ENCODE measurements around the gene RUSF1. TPM values are rescaled to one million over a fixed set of nuclear protein-coding genes. Genes with fewer than 3 reads are reported as not detected.

RUSF1 gene
- total RNA-seq, 1 experiment from 2014 or later: 59.3 TPM

- TF ChIP-seq, protein P1, sequence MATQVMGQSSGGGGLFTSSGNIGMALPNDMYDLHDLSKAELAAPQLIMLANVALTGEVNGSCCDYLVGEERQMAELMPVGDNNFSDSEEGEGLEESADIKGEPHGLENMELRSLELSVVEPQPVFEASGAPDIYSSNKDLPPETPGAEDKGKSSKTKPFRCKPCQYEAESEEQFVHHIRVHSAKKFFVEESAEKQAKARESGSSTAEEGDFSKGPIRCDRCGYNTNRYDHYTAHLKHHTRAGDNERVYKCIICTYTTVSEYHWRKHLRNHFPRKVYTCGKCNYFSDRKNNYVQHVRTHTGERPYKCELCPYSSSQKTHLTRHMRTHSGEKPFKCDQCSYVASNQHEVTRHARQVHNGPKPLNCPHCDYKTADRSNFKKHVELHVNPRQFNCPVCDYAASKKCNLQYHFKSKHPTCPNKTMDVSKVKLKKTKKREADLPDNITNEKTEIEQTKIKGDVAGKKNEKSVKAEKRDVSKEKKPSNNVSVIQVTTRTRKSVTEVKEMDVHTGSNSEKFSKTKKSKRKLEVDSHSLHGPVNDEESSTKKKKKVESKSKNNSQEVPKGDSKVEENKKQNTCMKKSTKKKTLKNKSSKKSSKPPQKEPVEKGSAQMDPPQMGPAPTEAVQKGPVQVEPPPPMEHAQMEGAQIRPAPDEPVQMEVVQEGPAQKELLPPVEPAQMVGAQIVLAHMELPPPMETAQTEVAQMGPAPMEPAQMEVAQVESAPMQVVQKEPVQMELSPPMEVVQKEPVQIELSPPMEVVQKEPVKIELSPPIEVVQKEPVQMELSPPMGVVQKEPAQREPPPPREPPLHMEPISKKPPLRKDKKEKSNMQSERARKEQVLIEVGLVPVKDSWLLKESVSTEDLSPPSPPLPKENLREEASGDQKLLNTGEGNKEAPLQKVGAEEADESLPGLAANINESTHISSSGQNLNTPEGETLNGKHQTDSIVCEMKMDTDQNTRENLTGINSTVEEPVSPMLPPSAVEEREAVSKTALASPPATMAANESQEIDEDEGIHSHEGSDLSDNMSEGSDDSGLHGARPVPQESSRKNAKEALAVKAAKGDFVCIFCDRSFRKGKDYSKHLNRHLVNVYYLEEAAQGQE (IDR thresholded peaks at IDR 0.05; ENCODE audit: low read depth): no peak
- TF ChIP-seq JUND (IDR thresholded peaks at IDR 0.05): peak; percentile 25; the same call in 1 of the 2 replicates
Observed at GRCh38 chr16:31452631-31453106, 55.5 kb downstream of the RUSF1 start (continued).

DNA sequence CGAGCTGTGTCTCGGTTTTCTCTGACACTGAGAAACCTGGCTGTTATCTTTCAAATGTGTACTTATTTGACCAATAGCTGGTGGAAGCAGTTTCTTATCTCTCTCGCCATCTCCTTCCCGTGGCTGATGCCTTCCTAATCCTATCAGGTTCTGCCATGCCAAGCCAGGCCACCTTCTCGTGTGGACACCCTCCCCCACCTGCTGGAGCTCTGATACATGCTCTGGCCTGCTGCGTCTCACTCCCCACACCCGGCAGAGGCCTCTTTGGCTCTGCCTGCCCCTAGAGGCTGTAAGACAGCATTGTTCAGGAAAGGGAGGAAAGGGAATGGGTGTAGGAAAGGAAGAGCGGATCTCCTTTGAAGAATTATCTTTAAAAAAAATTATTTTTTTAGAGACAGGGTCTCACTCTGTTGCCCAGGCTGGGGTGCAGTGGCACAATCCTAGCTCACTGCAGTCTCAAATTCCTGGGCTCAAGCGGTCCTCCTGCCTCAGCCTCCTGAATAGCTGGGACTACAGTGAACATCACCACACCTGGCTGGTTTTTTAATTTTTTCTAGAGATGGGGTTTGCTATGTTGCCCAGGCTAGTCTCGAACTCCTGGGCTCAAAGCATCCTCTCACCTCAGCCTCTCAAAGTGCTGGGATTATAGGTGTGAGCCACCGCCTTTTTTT is 56.4 kb downstream of the RUSF1 start:
- Histone ChIP-seq H3K27ac (ENCODE audit: low read depth, low read length) (peak overlapping the region; percentile 30; the same call in 1 of the 2 replicates), H3K4me1 (ENCODE audit: control insufficient read depth in 1 of 2, insufficient read depth in 2 of 2, low read length in 2 of 2) (peaks cover 27 to 44% of the 10 kb centered on the region in 2 experiments), H3K36me3 (ENCODE audit: control insufficient read depth in 1 of 2, insufficient read depth in 2 of 2, low read length in 2 of 2) (no peaks in the 10 kb centered on the region), H3K4me3 (replicated peaks in 1 of 2; ENCODE audit: low read depth in 1 of 2, low read length in 2 of 2) (no peak overlapping the region), H3K79me2 (ENCODE audit: insufficient read depth, low read length) (peaks cover 15% of the 10 kb centered on the region; the same call in 1 of the 2 replicates), H3K4me2 (ENCODE audit: low read length) (peak overlapping the region; percentile 50), H3K9me2 (ENCODE audit: insufficient read depth) (no peaks in the 10 kb centered on the region), H3K27me3 (ENCODE audit: insufficient read depth, low read length) (no peaks in the 10 kb centered on the region), H3K9me3 (ENCODE audit: control insufficient read depth in 1 of 2, insufficient read depth in 1 of 2, low read depth in 1 of 2, low read length in 2 of 2) (no peaks in the 10 kb centered on the region), H2AFZ (ENCODE audit: low read depth, low read length, poor library complexity, severe bottlenecking) (no peak overlapping the region), H3K9ac (ENCODE audit: low read length) (peak overlapping the region; percentile 30), H4K20me1 (ENCODE audit: insufficient read depth) (no peaks in the 10 kb centered on the region)
- ChIA-PET RAD21 (ENCODE audit: low non-redundant PET in 1 of 2, low total read pairs in 2 of 2, uncharacterized antibody in 2 of 2, unreplicated experiment in 2 of 2) (no interaction called here), CTCF (interaction anchor here (0.6 to 6.0 kb wide), 8 partner anchors 8 to 1745 kb away, joined by 3 to 36 read pairs (median 3); partner anchors contain the start of genes ARMC5, HSD3B7 and ZNF843), POLR2A (interaction anchor here (1.3 to 1.7 kb wide), 4 partner anchors 8 to 272 kb away, joined by 3 to 8 read pairs (median 4); partner anchors contain the start of genes FUS and ZNF843)
- DNase-seq (ENCODE audit: low read depth, low spot score) (peak; percentile 65), ATAC-seq (peak; percentile 96)
- intact Hi-C loops (cut with micrococcal nuclease): loop anchor here (10.0 kb wide), 2 partner anchors 237 to 377 kb away; partner anchors contain the start of genes PYDC1, TRIM72, ZNF646 and ZNF668
- no TSS peak for BruUV-seq (replicated peaks)
- no peak for TF ChIP-seq ZFX (IDR thresholded peaks at IDR 0.05)
- no peak for TF ChIP-seq YY1 (IDR thresholded peaks at IDR 0.05; ENCODE audit: extremely low read depth, insufficient replicate concordance, low read depth, low read length)
- TF ChIP-seq, protein P2, sequence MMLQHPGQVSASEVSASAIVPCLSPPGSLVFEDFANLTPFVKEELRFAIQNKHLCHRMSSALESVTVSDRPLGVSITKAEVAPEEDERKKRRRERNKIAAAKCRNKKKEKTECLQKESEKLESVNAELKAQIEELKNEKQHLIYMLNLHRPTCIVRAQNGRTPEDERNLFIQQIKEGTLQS (IDR thresholded peaks at IDR 0.05): no peak
- no peak for TF ChIP-seq ZBTB33 (IDR thresholded peaks at IDR 0.05; ENCODE audit: extremely low read depth, insufficient replicate concordance, low read length)
- TF ChIP-seq FOSL1 (IDR thresholded peaks at IDR 0.05; ENCODE audit: low read depth): no peak
- TF ChIP-seq CBX3 (IDR thresholded peaks at IDR 0.05; ENCODE audit: low read depth): no peak; the same call in 1 of the 2 replicates
- TF ChIP-seq, protein P3, sequence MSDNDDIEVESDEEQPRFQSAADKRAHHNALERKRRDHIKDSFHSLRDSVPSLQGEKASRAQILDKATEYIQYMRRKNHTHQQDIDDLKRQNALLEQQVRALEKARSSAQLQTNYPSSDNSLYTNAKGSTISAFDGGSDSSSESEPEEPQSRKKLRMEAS (IDR thresholded peaks at IDR 0.05): peak; percentile 55
- peak; percentile 55 for TF ChIP-seq RAD21 (IDR thresholded peaks at IDR 0.05; ENCODE audit: low read depth)
- TF ChIP-seq, protein P4, sequence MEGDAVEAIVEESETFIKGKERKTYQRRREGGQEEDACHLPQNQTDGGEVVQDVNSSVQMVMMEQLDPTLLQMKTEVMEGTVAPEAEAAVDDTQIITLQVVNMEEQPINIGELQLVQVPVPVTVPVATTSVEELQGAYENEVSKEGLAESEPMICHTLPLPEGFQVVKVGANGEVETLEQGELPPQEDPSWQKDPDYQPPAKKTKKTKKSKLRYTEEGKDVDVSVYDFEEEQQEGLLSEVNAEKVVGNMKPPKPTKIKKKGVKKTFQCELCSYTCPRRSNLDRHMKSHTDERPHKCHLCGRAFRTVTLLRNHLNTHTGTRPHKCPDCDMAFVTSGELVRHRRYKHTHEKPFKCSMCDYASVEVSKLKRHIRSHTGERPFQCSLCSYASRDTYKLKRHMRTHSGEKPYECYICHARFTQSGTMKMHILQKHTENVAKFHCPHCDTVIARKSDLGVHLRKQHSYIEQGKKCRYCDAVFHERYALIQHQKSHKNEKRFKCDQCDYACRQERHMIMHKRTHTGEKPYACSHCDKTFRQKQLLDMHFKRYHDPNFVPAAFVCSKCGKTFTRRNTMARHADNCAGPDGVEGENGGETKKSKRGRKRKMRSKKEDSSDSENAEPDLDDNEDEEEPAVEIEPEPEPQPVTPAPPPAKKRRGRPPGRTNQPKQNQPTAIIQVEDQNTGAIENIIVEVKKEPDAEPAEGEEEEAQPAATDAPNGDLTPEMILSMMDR (IDR thresholded peaks at IDR 0.05 in 2 of 3, conservative IDR thresholded peaks at IDR 0.05 in 1 of 3; ENCODE audit: borderline replicate concordance in 1 of 3, insufficient read depth in 1 of 3, low read depth in 2 of 3, low read length in 2 of 3): peak; percentile 51 to 82 (median 69); a peak in 5 of 6 replicates
- no peak for TF ChIP-seq EGR1 (IDR thresholded peaks at IDR 0.05; ENCODE audit: low read depth)
- no peak for TF ChIP-seq CEBPB (IDR thresholded peaks at IDR 0.05; ENCODE audit: low read depth)

All from HCT116 (cell line).